Measurements from ENCODE around the gene ZGPAT. TPM values are rescaled to one million over a fixed set of nuclear protein-coding genes. Genes with fewer than 3 reads are reported as not detected.

Gene ZGPAT
- total and polyA plus RNA-seq, 7 donors, result 18.5 to 44.9 (median 22.5) TPM

DNA sequence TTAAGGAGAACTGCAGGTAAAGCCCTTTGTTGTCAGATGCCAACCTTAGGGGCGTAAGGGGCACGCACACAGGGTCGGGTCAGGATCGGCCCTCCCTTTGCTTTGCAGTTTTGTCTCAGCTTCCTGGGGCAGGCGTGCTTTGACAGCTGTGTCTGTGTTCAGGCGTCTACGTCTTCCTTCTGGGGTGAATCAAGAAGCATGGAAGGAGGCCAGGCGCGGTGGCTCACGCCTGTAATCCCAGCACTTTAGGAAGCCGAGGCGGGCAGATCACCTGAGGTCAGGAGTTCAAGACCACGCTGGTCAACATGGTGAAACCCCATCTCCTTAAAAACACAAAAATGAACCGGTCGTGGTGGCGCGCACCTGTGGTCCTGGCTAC, 1.3 kb downstream of the ZGPAT start:
- TF ChIP-seq POLR2A (IDR thresholded peaks at IDR 0.05) (no peak), POLR2AphosphoS5 (IDR thresholded peaks at IDR 0.05) (no peak), EP300 (IDR thresholded peaks at IDR 0.05) (no peak)
- TF ChIP-seq, protein P1, sequence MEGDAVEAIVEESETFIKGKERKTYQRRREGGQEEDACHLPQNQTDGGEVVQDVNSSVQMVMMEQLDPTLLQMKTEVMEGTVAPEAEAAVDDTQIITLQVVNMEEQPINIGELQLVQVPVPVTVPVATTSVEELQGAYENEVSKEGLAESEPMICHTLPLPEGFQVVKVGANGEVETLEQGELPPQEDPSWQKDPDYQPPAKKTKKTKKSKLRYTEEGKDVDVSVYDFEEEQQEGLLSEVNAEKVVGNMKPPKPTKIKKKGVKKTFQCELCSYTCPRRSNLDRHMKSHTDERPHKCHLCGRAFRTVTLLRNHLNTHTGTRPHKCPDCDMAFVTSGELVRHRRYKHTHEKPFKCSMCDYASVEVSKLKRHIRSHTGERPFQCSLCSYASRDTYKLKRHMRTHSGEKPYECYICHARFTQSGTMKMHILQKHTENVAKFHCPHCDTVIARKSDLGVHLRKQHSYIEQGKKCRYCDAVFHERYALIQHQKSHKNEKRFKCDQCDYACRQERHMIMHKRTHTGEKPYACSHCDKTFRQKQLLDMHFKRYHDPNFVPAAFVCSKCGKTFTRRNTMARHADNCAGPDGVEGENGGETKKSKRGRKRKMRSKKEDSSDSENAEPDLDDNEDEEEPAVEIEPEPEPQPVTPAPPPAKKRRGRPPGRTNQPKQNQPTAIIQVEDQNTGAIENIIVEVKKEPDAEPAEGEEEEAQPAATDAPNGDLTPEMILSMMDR (IDR thresholded peaks at IDR 0.05), result no peak

DNA sequence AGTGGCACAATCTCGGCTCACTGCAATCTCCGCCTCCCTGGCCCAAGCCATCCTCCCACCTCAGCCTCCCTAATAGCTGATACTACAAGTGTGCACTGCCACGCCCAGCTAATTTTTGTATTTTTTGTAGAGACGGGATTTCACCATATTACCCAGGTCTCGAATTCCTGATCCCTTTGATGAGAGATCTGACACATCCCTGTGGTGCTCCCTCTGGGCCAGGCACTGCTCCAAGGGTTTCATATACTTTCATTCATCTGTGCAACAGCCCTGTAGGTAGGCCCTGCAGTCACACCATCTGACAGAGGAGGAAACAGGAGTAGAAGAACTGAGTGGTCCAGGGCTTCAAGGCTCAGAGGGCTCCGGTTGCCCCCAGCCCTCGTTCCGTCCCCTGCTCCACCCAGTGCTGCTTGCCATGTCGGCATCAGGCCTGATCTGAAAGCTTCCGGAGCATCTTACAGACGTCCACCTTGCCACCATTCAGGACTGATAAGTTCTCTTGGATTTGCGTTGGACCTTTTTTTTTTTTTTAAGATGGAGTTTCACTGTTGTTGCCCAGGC, 3.3 kb downstream of the ZGPAT start:
- Histone ChIP-seq H3K27ac (no peak overlapping the region), H3K27me3 (no peaks in the 10 kb centered on the region), H3K36me3 (peaks cover 0 to 74% (median 17%) of the 10 kb centered on the region in 4 donors), H3K4me1 (peaks cover 0 to 26% (median 24%) of the 10 kb centered on the region in 4 donors), H3K9me3 (peaks cover 0 to 4% (median 0%) of the 10 kb centered on the region in 4 donors), H3K4me3 (no peak overlapping the region)
- TF ChIP-seq POLR2A (IDR thresholded peaks at IDR 0.05), result no peak
- no peak for TF ChIP-seq POLR2AphosphoS5 (IDR thresholded peaks at IDR 0.05)
- TF ChIP-seq, protein P1 (IDR thresholded peaks at IDR 0.05), result no peak
- TF ChIP-seq EP300 (IDR thresholded peaks at IDR 0.05), result no peak
- peak; percentile 41 for DNase-seq
- intact Hi-C loops (cut with DNase I), result no loop called here
- 83 to 91% methylated on average over 12 of the region's 12 CpGs for WGBS, 2 donors

More for the DNA sequence above, 1.3 kb downstream of the ZGPAT start:
- intact Hi-C loops (cut with DNase I), result loop anchor here (5.0 kb wide), 1 partner anchor 52 kb away; the partner anchor contains the start of gene RTEL1
- DNase-seq, result peak; percentile 59
- Histone ChIP-seq H3K4me3 (peak overlapping the region in 2 of 4 donors; percentile 89 to 92), H3K27me3 (no peaks in the 10 kb centered on the region), H3K9me3 (no peaks in the 10 kb centered on the region), H3K27ac (peak overlapping the region in 1 of 4 donors; percentile 93), H3K4me1 (peaks cover 0 to 29% (median 25%) of the 10 kb centered on the region in 4 donors), H3K36me3 (peaks cover 0 to 78% (median 16%) of the 10 kb centered on the region in 4 donors)
- WGBS, 2 donors, result 93 to 95% methylated on average over 17 of the region's 17 CpGs

- Histone ChIP-seq H3K27me3 (no peaks in the 10 kb centered on the region), H3K36me3 (peaks cover 0 to 75% (median 13%) of the 10 kb centered on the region in 4 donors), H3K4me3 (no peak overlapping the region), H3K9me3 (peaks cover 0 to 4% (median 0%) of the 10 kb centered on the region in 4 donors), H3K27ac (no peak overlapping the region), H3K4me1 (peaks cover 0 to 16% (median 15%) of the 10 kb centered on the region in 4 donors)
- no peak for TF ChIP-seq POLR2AphosphoS5 (IDR thresholded peaks at IDR 0.05)
- TF ChIP-seq, protein P1 (IDR thresholded peaks at IDR 0.05), result no peak
- TF ChIP-seq EP300 (IDR thresholded peaks at IDR 0.05), result no peak
- TF ChIP-seq POLR2A (IDR thresholded peaks at IDR 0.05), result no peak
- intact Hi-C loops (cut with DNase I), result no loop called here
- DNase-seq, result no peak
- WGBS, 2 donors, result 95 to 99% methylated on average over 1 of the region's 1 CpG
These were observed 4.4 kb downstream of the ZGPAT start for GRCh38 chr20:63712191-63712590.

DNA sequence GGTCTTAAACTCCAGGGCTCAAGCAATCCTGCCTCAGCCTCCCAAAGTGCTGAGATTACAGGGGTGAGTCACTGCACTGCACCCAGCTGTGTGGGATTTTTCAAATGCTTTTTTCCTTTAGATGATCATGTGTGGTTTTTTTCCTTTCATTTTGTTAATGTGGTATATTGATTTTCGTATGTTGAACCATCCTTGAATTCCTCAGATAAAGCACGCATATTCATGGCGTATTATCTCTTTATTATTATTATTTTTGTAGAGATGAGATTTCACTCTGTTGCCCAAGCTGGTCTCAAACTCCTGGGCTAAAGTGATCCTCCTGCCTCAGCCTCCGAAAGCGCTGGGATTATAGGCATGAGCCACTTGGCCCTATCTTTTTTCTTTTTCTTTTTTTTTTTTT, 7.0 kb downstream of the ZGPAT start:
- no peaks in the 10 kb centered on the region for H3K4me1 ChIP-seq
- H3K27me3 ChIP-seq, result no peaks in the 10 kb centered on the region
- 97 to 99% methylated on average over 5 of the region's 5 CpGs for WGBS, 2 donors
- peaks cover 0 to 89% (median 14%) of the 10 kb centered on the region in 4 donors for H3K36me3 ChIP-seq
- DNase-seq, result no peak
- H3K4me3 ChIP-seq, result no peak overlapping the region
- intact Hi-C loops (cut with DNase I), result no loop called here
- peaks cover 0 to 8% (median 2%) of the 10 kb centered on the region in 4 donors for H3K9me3 ChIP-seq
- no peak overlapping the region for H3K27ac ChIP-seq
- TF ChIP-seq EP300 (IDR thresholded peaks at IDR 0.05) (no peak), POLR2AphosphoS5 (IDR thresholded peaks at IDR 0.05) (no peak), POLR2A (IDR thresholded peaks at IDR 0.05) (no peak)
- TF ChIP-seq, protein P1 (IDR thresholded peaks at IDR 0.05), result no peak
